GM21717 (cell line): ENCODE data around the gene CCDC136.
A peak's percentile ranks its signal among the peaks of the same experiment; 100 is the strongest.

Experiments used
- ATAC-seq: cut with Tn5 transposase; IDR thresholded peaks from one replicate; pipeline ENCODE4 v1.9.1; 2021; ENCODE audit warnings: mild to moderate bottlenecking, moderate library complexity; ENCODE audit not compliant: unreplicated experiment

Gene CCDC136

DNA sequence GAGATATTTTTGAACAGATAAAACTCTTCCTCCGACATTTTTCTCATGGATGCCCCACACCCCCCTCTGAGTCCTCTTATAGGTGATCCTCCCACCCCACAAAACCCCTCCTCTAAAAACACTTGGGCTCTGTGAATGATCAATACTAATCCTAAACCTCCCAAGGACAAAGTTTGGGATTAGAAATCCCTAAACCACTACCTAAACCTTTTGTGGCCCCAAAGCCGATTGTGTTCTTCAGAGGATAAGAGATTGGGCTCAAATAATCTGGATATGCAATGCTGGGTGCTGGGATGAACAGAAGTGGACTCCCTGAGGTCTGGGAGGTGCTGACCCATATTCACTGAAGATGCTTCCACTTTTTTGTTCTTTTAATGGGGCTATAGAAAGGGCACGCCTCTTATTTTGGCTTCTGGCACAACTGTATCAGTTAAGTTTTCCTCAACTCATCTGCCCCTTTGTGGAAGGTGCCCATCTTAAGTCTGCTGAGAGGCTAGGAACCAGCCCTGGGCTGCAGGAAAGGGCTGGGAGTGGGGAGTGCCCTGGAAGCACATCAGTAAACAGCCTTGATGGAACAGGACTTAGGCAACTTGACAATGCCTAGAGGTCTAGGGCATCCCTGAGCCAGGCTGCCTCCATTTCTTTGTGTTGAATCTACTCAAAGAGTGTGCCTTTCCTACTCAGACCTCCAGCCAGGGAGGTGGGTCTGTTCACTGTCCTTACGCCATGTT, 15.9 kb upstream of the CCDC136 start, which contains the start of gene OPN1SW:
Gene OPN1SW (minus strand): TSS at position 51 of the 731 bp plus-strand sequence. CDS start 13 bp downstream, at position 38.
- ATAC-seq, result no peak

DNA sequence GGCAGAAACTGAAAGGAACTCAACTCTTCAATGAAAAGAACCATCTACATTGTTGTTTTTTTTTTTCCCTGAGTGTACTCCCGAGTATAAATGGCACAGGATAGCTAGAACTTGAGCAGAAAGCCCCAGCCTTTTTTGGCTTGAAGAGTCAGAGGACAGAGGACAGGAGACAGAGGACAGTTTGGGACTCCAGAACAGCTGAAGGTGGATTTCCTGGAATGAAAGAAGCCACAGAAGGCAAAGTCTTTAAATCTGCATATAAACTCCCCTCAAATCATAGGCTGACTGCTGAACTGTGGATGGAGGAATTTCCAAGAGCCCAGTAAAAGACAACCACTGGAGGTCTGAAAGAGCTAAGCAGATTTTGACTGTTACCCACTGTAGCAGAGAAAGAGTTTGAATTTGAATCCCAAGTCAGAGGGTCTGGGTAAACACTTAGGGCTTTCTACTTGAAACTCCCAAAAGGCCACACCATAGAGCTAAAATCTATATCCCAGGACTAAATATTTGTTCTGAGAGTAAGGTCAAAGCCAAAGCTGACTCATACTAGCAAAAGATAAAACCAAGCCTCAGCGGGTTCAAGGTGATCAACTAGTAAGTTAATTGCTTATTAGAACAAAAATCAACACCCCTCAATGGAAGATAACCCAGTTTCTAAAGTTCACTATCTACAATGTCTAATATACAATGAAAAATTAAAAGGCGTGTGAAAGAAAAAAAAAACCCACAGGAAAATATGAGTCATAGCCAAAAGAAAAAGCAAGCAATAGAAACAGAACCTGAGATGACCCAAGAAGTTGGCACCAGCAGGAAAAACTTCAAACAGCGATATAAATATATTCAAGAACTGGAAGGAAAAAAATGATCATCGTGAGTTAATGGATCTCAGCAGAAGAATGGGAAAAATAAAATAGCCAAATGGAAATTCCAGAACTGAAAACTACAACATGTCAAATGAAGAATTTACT, 14.3 kb upstream of the CCDC136 start:
- ATAC-seq, result no peak

DNA sequence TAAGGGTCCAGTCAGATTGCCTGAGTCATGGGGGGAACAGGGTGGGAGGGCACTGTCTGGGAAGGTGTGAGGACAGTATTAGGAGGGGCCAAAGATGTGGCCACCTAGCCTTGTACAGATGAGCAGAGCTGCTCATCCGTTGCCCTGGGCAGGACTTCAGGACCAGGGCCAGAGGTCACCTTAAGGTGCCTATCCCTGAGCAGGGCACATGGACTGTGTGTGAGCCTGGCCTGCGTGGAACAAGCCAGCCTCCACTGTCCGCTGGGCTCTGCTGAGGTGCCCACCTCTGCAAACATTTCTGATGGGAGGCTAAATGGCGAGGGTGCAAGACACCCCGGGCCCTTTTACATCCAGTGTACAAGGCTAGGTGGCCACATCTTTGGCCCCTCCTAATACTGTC, 12.8 kb upstream of the CCDC136 start:
- ATAC-seq, result no peak

DNA sequence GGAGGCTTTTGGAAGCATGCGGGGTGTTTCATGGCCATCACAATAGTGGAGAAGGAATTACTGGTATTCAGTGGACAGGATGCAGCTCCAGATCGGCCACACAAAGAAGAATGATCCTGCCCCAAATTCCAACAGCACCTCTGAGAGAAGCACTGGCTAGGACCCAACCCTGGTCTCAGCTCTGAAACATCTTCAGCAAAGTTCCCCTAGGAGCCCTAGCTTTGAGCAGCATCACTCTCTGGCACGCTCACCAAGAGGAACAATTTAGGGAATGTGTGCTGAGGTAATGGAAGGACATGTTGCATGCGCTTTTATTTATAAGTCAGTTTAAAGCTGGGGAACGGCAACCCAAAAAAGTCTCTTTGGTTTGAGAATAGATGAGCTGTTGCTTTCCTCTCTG, 10.6 kb upstream of the CCDC136 start:
- ATAC-seq, result no peak

DNA sequence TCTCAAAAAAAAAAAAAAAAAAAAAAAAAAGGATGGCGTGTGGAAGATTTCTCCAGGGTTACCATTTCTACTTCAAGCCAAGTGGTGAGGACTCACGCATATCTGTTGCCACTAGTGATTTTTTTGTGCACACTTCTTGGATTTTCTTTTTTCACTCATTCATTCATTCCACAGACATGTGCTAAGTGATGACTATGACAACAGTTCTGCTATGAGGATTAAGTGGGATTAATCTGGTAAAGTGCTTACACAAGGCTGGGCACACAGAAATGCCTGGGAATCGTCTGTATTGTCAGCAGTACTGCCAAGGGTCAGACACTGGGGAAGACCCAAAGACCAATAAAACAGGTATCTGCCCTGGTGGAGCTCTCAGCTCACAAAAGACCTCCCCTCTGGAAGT, 9.9 kb upstream of the CCDC136 start:
- ATAC-seq, result no peak

DNA sequence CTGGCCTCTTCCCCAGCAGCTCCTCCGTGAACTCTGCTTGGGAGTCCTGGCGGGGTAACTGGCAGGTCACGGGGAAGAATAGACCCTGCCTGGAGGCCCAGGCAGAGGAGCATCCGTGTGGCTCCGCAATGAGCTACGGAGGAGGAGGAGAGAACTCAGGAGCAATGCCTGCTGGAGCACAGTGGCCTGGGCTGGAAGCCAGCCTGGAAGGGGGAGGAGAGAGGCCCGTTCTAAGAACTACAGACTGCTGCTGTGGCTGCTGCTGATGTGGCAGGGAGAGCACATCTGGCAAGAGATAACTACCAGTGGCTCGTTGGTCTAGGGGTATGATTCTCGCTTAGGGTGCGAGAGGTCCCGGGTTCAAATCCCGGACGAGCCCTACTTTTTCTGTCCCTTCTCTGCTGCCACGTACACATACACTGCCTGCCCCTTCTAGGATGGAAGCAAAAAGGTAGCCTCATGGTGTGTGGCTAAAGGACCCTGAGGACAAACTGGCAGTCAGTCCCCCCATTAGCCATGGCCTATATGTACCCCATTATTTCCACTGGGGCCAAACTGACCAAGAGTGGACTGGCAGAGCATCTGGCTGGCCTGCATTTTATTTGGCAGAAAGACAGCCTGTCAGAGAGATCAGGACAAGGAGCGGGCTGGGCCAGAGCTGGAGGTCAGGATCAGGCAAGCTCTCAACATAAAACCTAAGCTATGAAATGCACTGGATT, 8.5 kb upstream of the CCDC136 start:
- ATAC-seq, result no peak

DNA sequence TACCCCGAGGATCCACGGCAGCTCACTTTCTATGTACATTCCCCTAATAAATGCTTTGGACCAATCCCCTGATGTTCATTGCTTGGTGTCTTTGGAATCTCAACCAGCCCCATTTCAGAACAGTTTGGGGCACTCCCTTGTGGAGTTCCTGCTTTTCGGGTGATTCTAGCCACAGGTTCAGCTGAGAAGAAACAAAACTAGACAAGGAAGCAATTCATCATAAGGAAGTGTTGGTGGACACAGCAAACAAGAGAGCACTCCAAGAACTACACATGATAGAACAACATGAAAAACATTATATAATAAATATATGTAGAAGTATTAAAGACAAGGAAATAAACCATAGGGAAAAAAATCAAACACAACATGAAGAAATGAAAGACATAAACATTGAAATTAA, 6.0 kb upstream of the CCDC136 start:
- ATAC-seq, result no peak

DNA sequence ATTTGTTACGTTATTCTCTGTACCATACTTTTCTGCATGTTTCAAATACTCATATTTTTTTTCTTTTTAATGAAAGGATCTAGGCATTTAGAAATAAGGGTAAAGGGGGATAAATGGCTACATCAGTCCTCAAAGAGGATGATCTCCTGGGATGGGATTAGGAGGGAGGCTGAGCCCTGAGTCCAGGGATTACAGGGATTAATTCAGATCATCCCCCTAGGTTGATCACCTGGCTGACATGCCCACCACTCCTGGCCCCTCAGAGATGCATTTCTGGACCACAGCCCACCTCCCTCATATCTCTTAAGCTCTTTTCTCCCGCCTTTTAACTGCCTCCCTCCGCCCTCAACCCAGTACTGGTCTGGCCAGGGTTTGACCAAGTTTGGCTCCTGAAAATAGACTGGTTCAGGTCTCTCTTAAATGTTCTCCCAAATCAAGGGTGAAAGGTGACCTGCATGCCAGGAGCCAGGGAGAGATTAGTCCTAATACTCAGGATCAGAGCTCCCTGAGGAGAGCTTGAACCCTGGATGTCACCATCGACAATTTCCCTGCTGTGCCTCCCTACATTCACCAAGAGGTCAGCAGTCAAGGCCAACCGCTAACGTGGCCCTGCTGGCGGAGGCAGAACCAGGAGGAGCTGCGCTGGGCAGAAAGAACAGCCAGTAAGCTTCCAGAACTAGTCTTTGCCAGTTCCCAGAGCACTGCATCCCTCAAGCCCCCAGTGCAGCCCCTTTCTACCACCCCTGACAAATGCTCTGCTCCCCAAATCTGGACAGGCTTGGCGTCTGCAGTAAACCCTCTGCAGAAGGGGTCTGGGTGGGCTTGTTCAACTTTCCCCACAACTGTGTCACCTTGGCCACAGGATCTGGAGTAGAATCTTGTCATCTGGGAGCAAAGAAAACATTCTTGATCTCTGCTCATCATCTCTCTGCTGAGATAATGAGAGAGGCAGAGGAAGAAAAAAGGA, 3.0 kb upstream of the CCDC136 start:
- no peak for ATAC-seq

DNA sequence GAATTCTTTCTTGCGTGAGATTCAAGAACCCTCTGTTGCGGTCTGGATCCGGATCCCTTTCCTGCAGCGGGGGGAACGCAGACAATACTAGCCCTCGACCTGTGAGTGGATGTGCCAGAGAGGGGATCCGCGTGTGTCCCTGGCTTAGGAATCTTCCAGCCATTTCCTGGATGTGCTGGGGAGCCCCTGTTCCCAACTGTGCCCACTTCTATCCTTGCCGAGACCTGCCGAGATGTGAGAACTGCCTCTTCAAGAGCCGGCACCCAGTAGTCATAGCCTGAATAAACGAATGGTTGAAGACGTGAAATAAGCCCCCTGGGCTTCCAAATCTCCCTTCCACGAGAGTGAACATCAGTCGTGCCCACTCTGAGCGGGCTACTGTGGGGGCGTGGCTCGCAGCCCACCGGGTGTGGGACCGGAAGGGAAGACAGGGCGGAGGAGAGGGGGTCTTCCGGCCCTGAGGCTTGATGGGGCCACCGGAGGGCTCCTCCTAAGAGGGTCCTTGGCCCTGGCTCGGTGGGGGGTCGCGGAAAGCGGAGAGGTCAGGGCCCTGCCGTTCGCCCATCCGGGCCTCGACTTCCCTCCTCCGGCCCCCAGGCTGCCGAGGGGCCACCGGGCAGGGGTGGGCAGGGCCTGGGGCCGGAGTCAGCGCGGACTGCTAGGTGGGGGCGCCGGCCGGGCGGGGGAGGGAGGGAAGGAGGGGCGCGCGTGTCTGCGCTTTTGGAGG, 1.3 kb upstream of the CCDC136 start:
- ATAC-seq, result peak; percentile 20

DNA sequence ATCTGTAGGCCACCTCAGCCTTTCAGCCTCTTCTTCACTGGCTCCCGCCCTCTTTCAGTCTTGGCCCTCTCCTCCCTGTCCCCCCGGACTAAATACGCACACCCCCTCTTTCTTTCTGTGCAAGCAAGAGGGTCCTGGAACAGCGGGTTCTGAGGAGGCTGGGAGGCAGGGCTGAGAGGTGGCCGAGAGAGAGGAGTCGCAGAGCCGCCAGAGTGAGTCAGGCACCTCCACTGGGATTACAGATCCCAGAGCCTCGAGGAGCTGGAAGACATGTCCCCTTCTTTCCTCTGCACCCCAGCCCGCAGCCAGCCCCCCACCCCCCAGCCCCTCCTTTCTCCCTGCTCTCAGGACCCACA, 182 bp downstream of the CCDC136 start:
- ATAC-seq, result no peak

DNA sequence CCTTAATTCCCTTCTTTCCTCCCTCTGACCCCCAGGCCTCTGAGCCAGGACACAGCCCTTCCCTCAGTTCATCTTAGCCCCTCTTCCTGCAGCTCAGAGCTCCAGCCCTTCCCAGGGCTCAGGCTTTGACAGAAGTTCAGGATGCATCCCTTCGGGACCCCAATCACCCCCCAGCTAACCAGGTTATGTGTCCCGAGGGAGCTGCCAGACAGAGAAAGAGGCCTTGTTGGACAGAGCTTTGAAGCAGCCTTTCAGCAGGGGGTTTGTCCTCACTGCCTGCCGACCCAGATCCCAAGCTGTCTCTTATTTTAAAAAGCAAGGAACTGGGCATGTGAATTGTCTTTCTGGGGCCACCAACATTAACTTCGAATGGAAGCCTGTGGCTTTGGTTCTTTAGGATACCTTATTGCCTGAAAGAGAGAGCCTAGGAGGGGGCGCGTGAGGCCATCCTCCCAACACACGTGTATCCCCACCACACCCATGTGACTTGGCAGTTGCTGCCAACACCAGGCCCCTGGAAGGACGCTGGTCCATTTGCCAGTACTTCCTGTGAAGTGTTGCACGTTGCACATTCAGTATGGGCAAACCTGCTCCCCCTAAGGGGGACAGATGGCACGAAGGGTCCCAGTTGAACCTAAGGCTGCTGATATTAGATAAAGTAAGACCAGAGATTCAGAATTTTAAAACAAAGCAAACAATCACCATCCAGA, 858 bp downstream of the CCDC136 start:
- no peak for ATAC-seq

DNA sequence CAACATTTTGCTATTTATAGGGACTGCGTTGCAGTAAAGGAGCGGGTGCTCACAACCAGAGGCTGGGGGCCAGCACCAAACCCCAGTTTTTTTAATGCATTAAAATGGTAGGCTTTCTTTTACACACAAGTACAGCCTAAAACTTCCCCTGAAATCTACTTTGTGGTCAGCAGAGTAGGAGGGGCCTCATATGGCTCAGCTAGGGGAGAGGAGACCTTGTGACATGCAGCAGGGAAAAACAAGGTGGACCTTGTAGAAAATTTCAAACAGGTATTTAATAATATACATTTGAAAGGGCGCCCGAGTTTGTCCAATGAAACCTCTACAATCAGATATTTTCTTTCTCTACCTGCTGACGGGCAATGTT, 1.4 kb downstream of the CCDC136 start:
- ATAC-seq, result no peak

DNA sequence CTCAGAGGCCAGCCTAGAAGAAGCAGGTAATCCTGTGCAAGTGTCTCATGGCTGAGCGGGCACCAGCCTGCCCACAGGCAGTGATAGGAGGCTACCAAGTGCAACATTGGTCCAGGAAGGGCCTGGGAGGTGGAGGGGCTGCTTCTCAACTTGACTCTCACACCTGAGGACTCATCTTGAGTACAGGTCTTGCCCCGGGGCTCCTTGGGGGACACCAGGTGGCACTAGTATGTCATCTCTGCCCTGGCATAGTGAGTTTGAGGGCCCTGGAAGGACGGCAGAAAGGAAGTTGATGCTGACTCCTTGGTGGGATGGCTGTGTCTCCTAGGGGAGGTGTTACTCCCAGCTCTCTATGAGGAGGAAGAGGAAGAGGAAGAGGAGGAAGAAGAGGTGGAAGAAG, 2.3 kb downstream of the CCDC136 start:
- ATAC-seq, result no peak

DNA sequence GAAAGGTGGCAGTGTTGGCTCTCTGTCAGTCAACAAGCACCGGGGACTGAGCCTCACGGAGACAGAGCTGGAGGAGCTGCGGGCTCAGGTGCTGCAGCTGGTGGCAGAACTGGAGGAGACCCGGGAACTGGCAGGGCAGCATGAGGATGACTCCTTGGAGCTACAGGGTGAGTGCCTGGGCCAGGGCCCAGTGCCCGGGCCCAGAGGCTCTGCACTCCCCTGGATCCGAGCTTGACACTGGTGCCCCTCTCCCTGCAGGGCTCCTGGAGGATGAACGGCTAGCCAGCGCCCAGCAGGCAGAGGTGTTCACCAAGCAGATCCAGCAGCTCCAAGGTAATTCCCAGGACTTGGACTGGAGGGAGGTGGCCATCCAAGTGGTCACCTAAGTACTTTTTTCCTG, 2.7 kb downstream of the CCDC136 start:
- no peak for ATAC-seq

DNA sequence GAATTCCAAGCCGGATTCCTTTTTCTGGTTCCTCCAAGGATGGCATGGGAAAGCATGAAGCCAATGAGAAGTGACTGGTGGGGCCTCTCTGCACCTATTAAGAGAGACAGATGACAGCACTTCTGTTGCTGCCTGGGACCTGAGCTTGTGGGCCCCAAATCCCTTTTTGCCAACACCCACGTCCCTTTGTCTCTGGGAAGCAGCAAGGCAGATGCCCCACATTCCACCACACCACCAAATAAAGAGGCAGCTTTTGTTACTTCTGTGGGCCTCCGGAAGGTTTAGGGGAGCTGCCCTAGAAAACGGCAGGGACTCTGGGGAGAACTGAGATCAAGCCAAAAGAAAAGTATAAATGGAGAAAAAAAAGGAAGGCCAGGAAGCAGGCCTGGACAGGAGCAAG, 3.4 kb downstream of the CCDC136 start:
- no peak for ATAC-seq

DNA sequence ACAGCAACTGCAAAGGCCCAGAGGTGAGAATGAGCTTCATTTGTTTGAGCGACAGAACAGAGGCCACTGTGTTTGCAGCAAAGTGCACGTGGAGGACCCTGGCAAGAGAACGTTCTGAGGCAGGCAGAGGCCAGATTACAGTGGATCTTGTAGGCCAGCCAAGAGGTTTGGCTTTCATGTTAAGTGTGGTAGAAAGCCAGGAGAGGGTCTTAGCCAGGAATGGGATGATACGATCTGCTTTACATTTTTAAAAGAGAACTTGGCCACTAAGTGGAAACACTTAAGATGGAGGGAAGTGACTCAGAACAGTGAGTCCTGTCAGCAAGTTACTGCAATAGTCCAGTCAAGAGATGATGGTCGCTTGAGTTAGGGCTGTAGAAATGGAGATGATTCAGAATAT, 4.6 kb downstream of the CCDC136 start:
- no peak for ATAC-seq

DNA sequence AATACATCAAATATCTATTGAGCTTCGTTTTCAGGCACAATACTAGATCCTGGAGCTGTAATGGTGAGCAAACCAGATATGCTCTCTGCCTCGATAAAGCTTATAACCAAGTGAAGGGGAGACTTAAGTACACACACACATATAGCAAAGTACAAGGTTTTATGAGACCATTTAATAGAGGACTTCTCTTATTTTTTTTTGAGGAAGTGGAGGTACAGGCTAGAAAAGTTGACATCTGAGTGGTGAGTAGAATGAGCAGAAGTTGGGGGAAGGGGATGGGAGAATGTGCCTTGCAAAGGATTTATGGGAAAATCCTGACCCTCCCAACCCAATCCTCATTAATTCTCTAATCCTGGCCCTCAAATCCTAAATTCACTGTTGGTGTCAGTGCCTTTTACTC, 7.7 kb downstream of the CCDC136 start:
- no peak for ATAC-seq

DNA sequence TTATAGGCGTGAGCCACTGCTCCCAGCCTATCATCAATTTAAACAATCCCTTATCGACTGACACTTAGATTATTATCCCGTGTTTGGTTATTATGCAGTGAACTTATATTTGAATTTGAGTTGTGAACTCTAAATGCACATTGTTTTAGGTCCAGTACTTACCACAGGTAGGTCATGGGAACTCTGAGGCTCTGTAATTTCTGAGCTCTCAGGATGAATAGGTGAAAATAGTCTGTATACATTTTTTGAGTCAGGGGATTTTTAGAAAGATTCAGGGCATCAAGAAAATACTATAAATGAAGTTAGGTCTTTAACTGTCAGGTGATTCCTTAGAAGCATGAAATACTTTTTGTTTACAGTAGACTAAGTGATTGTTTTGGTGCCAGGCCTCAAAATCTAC, 8.8 kb downstream of the CCDC136 start:
- no peak for ATAC-seq

DNA sequence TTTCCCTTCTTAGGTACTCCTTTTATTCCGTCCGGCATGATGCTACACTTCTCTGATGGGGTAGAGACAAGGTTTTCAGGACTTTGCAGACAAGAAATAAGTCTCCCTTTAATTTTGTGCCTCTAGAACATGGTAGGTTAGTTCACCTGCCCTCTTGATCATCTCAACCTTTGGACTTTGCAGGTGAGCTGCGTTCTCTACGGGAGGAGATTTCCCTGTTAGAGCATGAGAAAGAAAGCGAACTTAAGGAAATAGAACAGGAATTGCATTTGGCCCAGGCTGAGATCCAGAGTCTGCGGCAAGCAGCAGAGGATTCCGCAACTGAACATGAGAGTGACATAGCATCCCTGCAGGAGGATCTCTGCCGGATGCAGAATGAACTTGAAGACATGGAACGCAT, 9.2 kb downstream of the CCDC136 start:
- ATAC-seq, result no peak
